A549 (cell line): Measurements from ENCODE around the gene CHKA.

Source experiments
- CBX2 ChIP-seq: fragments of 200-600 bp; sonication (generic); IDR thresholded peaks from 2 replicates; pipeline ENCODE4 v1.6.1; 2016; ENCODE audit warnings: low read depth, mild to moderate bottlenecking, borderline replicate concordance
- CHD4 ChIP-seq: fragments of 200-600 bp; sonication (generic); IDR thresholded peaks from 2 replicates; pipeline ENCODE4 v1.6.1; 2016; ENCODE audit warnings: antibody characterized with exemption, mild to moderate bottlenecking, borderline replicate concordance
- CTCF ChIP-seq: fragments of >200 bp; sonication (Bioruptor Twin); formaldehyde crosslinking; IDR thresholded peaks from 3 replicates; pipeline ENCODE4 v1.5.1; 2016
- EP300 ChIP-seq, 2 experiments: fragments of >200 bp; sonication (Bioruptor Twin); formaldehyde crosslinking; IDR thresholded peaks; 2 replicates in 1 of 2; 3 replicates in 1 of 2; pipeline ENCODE4 v1.6.1; 2016 to 2017
- HES2 ChIP-seq: fragments of >200 bp; sonication (Bioruptor Twin); formaldehyde crosslinking; IDR thresholded peaks from 2 replicates; pipeline ENCODE4 v1.6.1; 2016
- JUN ChIP-seq, 2 experiments: fragments of >200 bp; sonication (Bioruptor Twin); formaldehyde crosslinking; IDR thresholded peaks; 2 replicates in 1 of 2; 3 replicates in 1 of 2; pipeline ENCODE4 v1.6.1; 2016 to 2017
- MAX ChIP-seq: IDR thresholded peaks from 2 replicates; pipeline ENCODE4 v1.6.1; 2012
- MAZ ChIP-seq: fragments of 150-350 bp; IDR thresholded peaks from 2 replicates; pipeline ENCODE4 v1.6.1; 2014; ENCODE audit warnings: antibody characterized with exemption, low read depth, low read length, borderline replicate concordance
- PHF8 ChIP-seq: fragments of 200-600 bp; sonication (generic); IDR thresholded peaks from 2 replicates; pipeline ENCODE4 v1.6.1; 2016; ENCODE audit warnings: low read depth, mild to moderate bottlenecking, antibody characterized with exemption, moderate library complexity, borderline replicate concordance
- POLR2A ChIP-seq: IDR thresholded peaks from 2 replicates; pipeline ENCODE4 v1.6.1; 2012; ENCODE audit warnings: mild to moderate bottlenecking, low read length
- POLR2AphosphoS2 ChIP-seq: conservative IDR thresholded peaks from 2 replicates; pipeline ENCODE4 v1.6.1; 2012; ENCODE audit warnings: low read length, improper control_type of control experiment, inconsistent platforms
- RAD21 ChIP-seq, 2 experiments: fragments of >200 bp in 1 of 2; sonication (Bioruptor Twin) in 1 of 2; formaldehyde crosslinking in 1 of 2; IDR thresholded peaks in 1 of 2; conservative IDR thresholded peaks in 1 of 2; 2 replicates in 1 of 2; 3 replicates in 1 of 2; pipeline ENCODE4 v1.6.1; 2012 to 2018; ENCODE audit warnings: inconsistent platforms in 1 of 2
- RCOR1 ChIP-seq: fragments of 150-350 bp; IDR thresholded peaks from 2 replicates; pipeline ENCODE4 v1.6.1; 2014; ENCODE audit warnings: antibody characterized with exemption, low read length, low read depth
- REST ChIP-seq: fragments of 200-600 bp; sonication (generic); IDR thresholded peaks from 2 replicates; pipeline ENCODE4 v1.6.1; 2016; ENCODE audit warnings: antibody characterized with exemption, mild to moderate bottlenecking, moderate library complexity

DNA sequence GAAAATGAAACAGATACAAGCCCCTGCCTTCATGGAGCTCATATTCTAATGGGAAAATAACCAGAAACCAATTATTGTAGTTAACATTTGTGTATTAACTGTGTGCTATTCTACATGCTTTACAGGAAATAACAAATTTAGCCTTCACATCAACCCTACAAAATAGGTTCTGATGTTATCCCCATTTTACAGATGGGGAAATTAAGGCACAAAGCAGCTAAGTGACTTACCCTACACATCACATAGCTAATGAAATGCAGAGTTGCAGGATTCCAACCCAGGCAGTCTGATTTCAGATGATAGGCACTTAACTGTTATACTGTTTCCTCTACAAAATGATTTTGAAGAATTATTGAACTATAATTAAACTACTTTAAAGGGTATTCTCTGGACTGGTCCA lies 48.3 kb upstream of the CHKA start:
- TF ChIP-seq RCOR1, result no peak
- no peak for TF ChIP-seq EP300 (IDR thresholded peaks at IDR 0.05)
- TF ChIP-seq REST, result no peak
- TF ChIP-seq CHD4, result no peak
- no peak for TF ChIP-seq POLR2A
- TF ChIP-seq MAZ, result no peak
- no peak for TF ChIP-seq RAD21 (conservative IDR thresholded peaks at IDR 0.05 in 1 of 2, IDR thresholded peaks at IDR 0.05 in 1 of 2)
- no peak for TF ChIP-seq CBX2
- TF ChIP-seq POLR2AphosphoS2, result no peak
- no peak for TF ChIP-seq MAX
- no peak for TF ChIP-seq JUN (IDR thresholded peaks at IDR 0.05)
- TF ChIP-seq CTCF, result no peak
- no peak for TF ChIP-seq PHF8
- no peak for TF ChIP-seq HES2
